Cardiac septum (tissue), 1 donor: Measurements from ENCODE around the gene PTPRJ. TPM values are rescaled to one million over a fixed set of nuclear protein-coding genes. Genes with fewer than 3 reads are reported as not detected.
"Not testable (repeated sequence)": the region's sequence is repeated elsewhere in the genome, so short reads cannot be mapped to it uniquely, and the experiment has no call there.

Experiments used
- DNase-seq: peaks from one replicate; pipeline ENCODE4 v3.0.0-alpha.2; 2020; ENCODE audit warnings: low spot score
- intact Hi-C: fragments of 100-400 bp; cut with DNase I; formaldehyde crosslinking; loops from one replicate; pipeline ENCODE4 v1.14.0; 2022
- long read RNA-seq: library from polyadenylated mRNA; unstranded; transcript quantifications from one replicate; pipeline ENCODE4 v2.0.0, GENCODE V29; 2021
- total RNA-seq: library from RNA; stranded (reverse); fragmentation: NEBNext Ultra II Directional; extraction: Animal tissue kit (Norgen Biotek cat#: 25700); gene quantifications from one replicate; pipeline ENCODE4 v1.2.1, GENCODE V29; 2021
- donor health status: DM: no; HTN: no; CAD: no.

Gene PTPRJ
- total RNA-seq = 11.0 TPM
- long read RNA-seq, partial matches to known transcripts = 0 of 6 reads
- long read RNA-seq, other reads (novel, unspliced or antisense) = 6 of 6 reads

DNA sequence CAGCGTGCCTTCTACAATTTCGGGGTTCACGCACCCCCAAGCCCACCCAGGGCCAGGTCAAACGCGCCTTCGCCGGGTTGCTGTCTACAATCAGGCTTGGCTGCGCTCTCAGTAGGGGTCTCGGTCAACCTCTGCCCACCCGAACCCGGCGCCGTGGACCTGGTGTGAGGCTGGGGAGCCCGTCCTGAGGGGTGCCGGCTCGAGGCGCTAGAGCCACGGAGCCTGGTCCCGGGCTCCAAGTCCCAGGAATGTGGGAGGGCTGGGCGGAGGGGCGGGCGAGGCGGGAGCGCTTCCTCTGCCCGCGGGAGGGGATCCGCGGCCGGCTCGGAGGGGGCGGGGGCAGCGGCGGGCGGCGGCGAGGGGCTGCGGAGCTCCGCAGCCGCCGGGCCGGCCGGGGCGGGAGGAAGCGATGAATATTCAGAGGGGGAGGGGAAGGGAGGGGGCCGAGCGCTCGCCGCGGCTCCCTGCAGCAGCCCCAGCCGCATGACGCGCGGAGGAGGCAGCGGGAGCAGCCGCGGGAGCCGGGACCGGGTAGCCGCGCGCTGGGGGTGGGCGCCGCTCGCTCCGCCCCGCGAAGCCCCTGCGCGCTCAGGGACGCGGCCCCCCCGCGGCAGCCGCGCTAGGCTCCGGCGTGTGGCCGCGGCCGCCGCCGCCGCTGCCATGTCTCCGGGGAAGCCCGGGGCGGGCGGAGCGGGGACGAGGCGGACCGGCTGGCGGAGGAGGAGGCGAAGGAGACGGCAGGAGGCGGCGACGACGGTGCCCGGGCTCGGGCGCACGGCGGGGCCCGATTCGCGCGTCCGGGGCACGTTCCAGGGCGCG lies at the start of gene PTPRJ:
TSS of gene PTPRJ (plus strand) at position 472 of the 819 bp plus-strand sequence. CDS start 354 bp downstream, outside the sequence.
- intact Hi-C loops = loop anchor here (5.0 kb wide), 1 partner anchor 117 kb away; no protein-coding TSS in a partner anchor
- DNase-seq = peak; percentile 90

DNA sequence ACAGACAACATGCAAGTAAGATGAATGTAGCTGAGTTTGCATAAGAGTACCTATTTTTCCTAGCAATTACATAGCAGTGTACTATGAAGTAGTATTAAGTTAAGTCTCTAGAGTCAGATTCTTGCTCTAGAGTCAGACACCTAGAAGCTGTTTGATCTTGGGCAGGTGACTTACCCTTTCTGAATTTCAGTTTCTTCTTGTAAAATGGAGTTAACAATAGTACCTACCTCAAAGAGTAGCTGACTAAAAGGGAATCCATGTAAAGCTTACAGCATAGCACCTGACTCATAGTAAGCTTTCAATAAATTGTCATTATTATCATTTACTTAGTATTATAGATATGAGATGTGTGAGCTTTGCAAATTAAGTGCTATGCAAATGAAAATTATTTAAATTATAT lies 47.8 kb upstream of the PTPRJ start:
- intact Hi-C loops = no loop called here
- no peak for DNase-seq

DNA sequence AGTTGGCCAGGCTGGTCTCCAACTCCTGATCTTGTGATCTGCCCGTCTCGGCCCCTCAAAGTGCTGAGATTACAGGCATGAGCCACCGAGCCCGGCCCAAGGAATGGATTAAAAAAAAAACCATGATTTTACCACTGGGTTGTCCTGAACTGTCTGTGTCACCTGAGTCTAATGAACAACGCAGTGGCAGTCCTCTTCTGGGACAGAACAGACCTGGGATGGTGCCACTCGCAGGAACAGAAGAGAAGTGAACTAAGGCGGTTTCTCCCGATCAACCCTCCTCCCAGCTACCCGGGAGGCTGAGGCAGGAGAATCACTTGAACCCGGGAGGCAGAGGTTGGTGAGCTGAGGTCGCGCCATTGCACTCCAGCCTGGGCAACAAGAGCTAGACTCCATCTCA lies 46.6 kb upstream of the PTPRJ start:
- intact Hi-C loops, DNase-seq: not testable (repeated sequence)

DNA sequence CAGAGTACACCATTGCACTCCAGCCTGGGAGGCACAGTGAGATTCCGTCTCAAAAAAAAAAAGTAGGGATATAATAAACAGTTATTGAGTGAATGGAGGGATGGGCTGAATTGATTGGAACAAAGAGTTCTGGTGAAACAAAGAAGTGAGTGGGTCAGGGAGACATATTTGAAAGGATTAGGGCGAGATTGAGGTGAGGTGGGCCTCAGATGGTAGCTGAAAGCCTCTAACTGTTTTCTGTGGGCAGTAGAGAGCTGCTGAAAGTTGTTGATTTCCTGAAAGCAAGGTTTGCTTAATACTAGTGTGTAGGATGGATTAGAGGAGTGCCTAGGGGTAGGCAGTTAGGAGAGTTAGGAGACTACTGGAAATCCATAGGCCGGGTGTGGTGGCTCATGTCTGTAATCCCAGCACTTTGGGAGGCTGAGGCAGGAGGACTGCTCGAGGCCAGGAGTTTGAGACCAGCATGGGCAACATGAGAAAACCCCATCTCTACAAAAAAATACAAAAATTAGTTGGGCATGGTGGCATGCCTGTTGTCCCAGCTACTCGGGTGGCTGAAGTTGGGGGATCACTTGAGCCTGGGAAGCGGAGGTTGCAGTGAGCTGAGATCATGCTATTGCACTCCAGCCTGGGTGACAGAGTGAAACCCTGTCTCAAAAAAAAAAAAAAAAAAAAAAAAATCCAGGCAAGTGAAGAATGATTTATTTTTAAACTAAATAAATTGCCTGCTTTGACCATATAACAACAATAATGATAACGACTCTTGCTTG lies 41.4 kb upstream of the PTPRJ start:
- intact Hi-C loops = no loop called here
- no peak for DNase-seq

DNA sequence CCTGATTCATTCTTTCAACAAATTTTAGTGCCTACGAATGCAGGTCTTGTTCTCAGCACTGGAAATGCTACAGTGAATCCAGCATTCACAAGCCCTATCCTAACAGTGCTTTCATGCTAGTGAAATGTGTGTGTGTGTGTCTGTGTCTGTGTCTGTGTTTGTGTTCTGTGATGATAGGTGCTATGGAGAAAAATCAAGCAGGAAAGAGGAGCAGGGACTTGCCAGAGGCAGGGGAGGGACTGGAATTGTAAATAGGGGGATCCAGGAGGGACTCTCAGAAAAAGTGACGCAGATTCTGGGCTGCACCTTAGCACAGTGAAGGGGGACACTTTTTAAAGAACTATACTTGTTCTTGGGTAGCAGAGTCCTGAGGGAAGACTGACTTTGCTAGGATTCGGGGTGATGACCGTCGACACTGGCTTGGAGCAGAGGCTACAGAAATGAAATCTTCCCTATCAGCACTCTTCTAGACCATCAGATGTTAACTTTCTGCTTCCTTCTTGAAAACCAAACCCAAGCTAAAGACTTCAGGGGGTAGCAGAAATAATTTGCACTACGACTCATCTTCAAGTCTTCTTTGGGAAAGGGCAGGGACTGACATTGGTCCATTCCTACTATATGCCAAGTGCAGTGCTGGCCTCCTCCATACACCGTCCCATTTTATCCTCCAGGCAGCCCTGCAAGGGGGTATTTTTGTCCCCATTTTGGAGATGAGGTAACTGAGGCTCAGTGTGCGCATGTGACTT lies 39.3 kb upstream of the PTPRJ start:
- no peak for DNase-seq
- intact Hi-C loops = no loop called here

DNA sequence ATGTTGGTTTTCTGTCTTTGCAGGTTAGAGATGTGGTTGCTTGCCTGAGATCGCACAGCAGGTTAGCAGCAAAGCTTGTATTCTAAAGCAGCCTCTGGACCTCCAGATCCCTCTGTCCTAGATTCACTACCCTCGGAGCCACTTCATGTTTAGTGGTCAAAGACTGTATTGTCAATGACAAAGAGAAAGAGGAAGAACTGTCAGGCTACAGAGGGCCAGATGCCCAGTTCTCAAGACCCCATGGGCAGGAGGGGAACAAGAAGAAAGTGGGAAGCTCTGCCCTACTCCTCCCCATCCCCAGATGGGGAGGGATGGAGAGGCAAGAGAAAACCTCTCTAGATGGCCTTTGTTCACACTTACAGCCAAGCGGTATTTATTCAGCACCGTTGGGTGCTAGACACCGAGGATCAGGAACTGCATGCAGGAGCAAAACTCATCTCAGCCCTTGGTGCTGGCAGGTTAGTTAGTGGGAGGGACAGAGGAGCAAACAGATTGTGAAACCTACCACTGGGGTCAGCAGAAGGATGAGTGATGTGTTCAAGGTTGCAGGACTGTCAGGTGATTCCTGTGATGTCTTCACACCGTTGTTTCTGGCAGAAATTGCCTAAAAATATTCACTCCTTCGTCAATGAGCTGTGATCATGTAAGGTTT lies 38.3 kb upstream of the PTPRJ start:
- intact Hi-C loops = no loop called here
- DNase-seq = no peak

DNA sequence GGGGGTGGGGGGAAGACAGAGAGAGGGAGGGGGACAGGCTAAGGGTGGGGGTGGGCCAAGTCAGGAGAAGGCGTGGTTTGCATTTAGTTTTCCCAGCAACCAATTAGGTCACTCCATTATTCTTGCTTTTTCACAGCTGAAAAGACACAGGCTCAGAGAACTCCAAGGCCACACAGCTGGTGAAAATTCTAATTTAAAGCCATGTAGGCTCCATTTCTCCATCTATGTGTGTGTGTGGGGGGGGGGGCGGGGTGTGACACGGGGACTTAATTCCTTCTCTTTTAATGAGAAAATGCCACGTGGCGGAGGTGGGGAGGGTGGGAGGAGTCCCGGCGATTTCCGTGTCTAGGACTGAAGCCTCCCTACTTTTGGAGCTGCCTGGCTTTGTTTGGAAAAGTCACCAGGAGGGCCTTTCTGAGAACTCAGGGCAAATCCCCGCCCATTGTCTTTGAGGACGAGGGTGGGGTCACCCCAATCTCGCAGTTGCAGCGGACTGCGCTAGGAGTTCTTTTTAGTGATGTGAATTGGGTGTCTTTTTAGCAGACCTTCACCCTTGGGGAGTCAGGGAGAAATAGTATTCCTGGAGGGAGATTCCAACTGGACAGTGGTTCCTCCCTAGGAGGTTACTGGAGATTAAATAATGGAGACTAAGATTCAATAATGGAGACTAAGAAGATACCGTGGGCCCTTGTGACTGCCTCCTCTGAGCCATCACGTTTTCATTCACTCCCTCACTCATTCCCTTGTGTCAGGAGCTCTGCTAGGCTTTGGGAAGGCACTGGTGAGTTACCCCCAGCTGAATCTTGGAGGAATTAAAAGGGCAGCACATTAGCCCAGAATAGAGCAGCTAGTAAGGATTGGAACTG lies 36.4 kb upstream of the PTPRJ start:
- intact Hi-C loops = no loop called here
- no peak for DNase-seq

DNA sequence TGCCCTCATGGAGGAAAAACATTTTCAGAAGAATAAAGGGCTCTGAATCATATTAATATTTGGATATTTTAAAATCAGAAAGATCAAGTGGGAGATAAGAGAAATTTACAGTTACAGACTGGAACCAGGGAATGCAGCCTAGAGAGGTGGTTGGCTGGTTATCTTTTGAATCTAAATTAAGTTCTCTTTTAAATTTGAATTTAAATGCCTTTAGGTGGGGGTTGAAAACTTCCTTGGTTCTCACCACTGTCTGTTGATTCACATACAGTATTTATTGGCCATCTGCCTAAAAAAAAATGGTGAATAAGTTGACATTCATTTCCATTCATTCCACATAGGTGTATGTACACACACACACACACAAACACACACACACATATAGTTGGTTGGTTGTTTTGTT lies 35.7 kb upstream of the PTPRJ start:
- DNase-seq = no peak
- intact Hi-C loops = loop anchor here (5.0 kb wide), 1 partner anchor 163 kb away; no protein-coding TSS in a partner anchor

DNA sequence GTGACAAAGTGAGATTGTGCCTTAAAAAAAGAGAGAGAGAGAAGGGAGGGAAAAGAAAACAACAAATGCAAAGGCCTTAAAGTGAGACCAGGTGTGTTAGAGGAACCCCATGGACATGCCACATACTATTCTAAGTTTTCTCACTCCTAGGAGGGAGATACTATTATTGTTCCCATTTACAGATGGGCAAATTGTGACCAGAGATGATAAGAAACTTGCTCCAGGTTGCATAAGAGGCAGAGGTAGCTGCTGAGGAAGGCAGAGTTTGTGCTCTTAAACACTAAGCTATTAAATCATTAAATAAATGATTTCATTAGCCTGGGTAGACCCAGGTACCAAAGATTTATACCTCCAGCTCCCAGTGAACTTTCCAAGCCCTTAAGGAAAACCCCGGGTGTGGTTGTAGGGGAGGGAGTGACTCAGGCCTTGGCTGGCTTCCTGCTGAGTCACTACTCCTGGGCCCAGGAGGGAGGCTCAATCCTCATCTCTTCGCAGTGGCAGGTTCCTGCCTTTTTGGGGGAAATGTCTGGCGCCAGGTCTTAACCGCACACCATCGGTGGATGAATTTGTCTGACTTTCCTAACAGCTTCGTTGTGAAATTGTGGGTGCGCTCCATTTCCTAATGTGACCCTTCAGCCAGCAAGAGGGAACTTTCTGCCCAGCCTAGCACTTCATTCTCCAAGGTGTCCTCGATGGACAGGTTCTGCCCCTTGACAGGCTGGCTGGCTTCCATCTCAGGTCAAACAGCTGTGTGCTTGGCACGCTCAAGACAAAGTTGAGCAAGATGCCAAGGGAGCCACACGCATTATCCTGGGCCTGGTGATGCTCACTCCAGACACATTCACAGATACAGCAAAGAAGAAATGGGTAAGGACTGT lies 33.4 kb upstream of the PTPRJ start:
- intact Hi-C loops = loop anchor here (5.0 kb wide), 1 partner anchor 160 kb away; no protein-coding TSS in a partner anchor
- DNase-seq = peak; percentile 89

DNA sequence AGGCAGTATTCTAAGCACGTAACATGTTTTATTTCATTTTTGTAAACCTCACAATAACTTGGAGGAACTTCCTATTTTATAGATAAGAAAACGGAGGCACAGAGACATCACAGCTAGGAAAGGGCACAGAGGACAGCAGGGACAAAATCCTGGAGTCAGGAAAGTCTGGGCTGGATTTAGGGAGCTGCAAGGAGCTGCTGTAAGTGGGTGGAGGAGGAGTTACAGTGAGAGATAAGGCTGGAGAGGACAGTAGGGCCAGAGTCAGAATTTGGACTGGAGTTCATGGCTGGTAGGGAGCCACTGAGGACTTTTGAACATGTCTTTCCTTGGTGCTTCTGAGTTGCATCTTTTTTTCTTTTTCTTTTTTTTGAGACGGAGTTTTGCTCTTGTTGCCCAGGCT lies 32.2 kb upstream of the PTPRJ start:
- intact Hi-C loops = loop anchor here (5.0 kb wide), 1 partner anchor 159 kb away; no protein-coding TSS in a partner anchor

DNA sequence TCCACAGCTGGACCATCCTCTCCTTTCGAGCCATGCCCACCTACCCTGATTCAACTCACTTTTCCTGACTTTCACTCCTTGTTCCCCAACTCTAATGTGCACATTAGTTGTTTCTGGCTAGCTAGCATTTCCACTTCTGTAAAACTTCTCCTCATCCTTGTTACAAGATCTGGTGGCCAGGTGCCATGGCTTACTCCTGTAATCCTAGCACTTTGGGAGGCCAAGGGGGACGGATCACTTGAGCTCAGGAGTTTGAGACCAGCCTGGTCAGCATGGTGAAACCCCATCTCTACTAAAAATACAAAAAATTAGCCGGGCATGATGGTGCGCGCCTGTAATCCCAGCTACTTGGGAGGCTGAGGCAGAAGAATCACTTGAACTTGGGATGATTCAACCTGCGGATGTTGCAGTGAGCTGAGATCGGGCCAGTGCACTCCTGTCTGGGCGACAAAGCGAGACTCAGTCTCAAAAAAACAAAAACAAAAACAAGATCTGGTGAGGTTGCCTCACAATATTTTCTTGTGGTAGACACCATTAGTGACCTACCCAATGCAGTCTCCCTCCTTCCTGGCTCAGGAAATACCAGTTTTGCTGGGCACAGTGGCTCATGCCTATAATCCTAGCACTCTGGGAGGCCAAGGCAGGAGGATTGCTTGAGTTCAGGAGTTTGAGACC lies 31.2 kb upstream of the PTPRJ start:
- not testable (repeated sequence) for DNase-seq
- intact Hi-C loops = loop anchor here (5.0 kb wide), 1 partner anchor 158 kb away; no protein-coding TSS in a partner anchor

More for the DNA sequence above, 32.2 kb upstream of the PTPRJ start:
- no peak for DNase-seq

DNA sequence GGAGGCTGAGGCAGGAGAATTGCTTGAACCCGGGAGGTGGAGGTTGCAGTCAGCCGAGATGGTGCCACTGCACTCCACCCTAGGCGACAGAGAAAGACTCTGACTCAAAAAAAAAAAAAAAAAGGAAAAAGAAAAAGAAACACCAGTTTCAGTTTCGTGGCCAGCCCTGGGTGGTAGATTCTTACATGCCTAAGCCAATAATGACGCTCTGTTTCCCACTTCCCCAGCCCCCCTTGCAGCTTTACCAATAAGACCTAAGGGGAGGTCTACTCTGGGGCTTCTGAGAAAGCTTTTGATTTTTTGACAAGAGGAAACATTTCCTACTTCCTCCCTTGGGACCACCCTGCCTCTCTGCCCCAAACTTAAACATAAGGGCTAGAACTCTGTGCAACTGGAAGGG lies 30.0 kb upstream of the PTPRJ start:
- intact Hi-C loops = no loop called here
- no peak for DNase-seq

DNA sequence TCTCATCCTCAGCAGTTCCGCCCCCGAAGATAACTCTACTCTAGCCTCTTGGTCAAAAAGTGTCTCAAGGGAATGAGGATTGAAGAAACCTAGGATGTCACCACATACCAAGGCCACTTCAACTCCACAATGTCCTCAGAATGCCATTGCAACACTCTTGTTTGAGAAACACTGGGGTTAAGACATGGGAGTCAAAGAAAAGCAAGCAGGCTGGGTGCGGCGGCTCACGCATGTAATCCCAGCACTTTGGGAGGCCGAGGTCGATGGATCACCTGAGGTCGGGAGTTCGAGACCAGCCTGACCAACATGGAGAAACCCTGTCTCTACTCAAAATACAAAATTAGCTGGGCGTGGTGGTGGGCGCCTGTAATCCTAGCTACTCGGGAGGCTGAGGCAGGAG lies 28.9 kb upstream of the PTPRJ start:
- intact Hi-C loops, DNase-seq: not testable (repeated sequence)

DNA sequence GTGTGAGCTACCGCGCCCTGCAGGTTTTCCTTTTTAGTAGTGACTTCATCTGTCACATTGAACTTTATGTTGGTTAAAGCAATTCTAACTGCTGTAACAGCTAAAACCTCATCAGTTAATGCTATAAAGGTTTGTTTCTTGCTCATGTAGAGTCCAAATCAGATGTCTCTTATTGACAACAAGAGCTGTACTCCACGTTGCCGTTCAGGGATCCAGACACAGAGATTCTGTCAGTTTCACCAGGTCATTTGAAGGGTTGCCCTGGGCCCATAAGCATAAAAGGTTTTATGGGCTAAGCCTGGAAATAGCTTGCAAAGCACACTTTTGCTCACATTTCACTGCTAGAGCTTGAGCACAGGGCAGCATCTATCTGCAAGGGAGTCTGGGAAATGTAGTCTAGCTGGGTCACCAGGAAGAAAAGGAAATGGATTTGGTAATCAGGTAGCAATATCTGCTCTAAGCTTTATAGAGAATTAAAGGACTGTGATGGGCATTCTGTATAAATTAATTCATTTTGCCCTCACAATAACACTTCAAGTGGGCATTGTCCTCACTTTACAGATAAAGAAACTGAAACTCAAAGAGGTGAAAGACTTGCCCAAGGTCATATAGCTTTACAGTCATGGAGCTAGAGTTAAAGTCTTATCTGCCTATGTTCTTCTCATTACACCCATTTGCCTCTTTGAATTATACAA lies 25.2 kb upstream of the PTPRJ start:
- intact Hi-C loops = no loop called here
- no peak for DNase-seq

DNA sequence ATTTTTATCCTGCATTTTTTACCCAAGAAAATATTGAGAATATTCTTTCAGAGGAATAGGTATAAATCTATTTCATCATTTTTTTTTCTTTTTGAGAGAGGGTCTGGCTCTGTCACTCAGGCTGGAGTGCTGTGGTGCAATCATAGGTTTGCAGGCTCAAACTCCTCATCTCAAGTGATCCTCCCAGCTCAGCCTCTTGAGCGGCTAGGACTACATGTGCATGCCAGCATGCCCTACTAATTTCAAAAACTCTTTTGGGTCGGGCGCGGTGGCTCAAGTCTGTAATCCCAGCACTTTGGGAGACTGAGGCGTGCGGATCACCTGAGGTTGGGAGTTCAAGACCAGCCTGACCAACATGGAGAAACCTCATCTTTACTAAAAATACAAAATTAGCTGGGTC lies 20.3 kb upstream of the PTPRJ start:
- intact Hi-C loops = no loop called here
- DNase-seq = no peak

DNA sequence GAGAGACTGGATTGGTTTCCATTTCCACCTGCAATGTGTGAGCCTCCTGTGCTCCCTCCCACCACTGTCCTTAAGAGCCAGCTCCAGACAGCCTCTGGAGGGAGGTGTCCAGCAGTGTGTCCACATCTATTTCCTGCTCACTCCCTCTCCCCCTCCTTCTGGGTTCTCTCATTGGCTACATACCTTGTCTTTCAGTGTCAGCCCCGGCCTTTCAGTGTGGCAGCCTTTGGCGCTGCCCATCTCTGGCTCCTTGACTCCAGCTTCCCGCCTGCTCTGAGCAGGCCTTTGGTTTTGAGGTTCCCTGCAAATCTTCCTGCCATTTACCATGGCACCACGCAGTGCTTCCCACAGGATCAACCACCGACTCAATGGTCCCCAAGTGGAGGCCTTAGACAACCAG lies 19.0 kb upstream of the PTPRJ start:
- no peak for DNase-seq
- intact Hi-C loops = no loop called here
